MCF 10A (cell line): ENCODE measurements around the gene SOX6. TPM values are rescaled to one million over a fixed set of nuclear protein-coding genes. Genes with fewer than 3 reads are reported as not detected.

ENCODE experiments used
- BruUV-seq: library from RNA; stranded (reverse); fragments of 400-500 nt; replicated peaks from 2 replicates; lab custom pipeline; 2021; lab: Mats Ljungman, UMichigan
- CTCF ChIA-PET: fragments of 300-600 bp; sonication (Branson Sonifier 250); formaldehyde crosslinking; extraction: SDS; loops from one replicate; lab custom pipeline; 2021; ENCODE audit warnings: antibody characterized with exemption, inconsistent platforms; lab: Yijun Ruan, JAX
- POLR2A ChIA-PET: fragments of 300-600, 350-650 bp; sonication (Branson Sonifier 250); formaldehyde crosslinking; extraction: SDS; loops from one replicate; lab custom pipeline; 2020; ENCODE audit warnings: antibody characterized with exemption, inconsistent platforms; lab: Yijun Ruan, JAX
- DNase-seq: peaks from one replicate; pipeline ENCODE4 v3.0.0-alpha.2; 2018; ENCODE audit not compliant: unreplicated experiment
- H3K27ac Mint-ChIP-seq: one replicate; pipeline ENCODE4 v1.8.0; 2022; ENCODE audit warnings: mild to moderate bottlenecking, low read depth, mixed read lengths; ENCODE audit not compliant: unreplicated experiment
- H3K27me3 Mint-ChIP-seq: one replicate; pipeline ENCODE4 v1.8.0; 2022; ENCODE audit warnings: mixed read lengths; ENCODE audit not compliant: insufficient read depth, unreplicated experiment
- H3K36me3 Mint-ChIP-seq: one replicate; pipeline ENCODE4 v1.8.0; 2022; ENCODE audit warnings: mild to moderate bottlenecking, moderate library complexity, mixed read lengths; ENCODE audit not compliant: insufficient read depth, unreplicated experiment
- H3K4me1 Mint-ChIP-seq: one replicate; pipeline ENCODE4 v1.8.0; 2022; ENCODE audit warnings: mixed read lengths; ENCODE audit not compliant: insufficient read depth, unreplicated experiment
- H3K4me3 Mint-ChIP-seq: one replicate; pipeline ENCODE4 v1.8.0; 2022; ENCODE audit warnings: mild to moderate bottlenecking, moderate library complexity, mixed read lengths; ENCODE audit not compliant: unreplicated experiment
- H3K9me3 Mint-ChIP-seq: one replicate; pipeline ENCODE4 v1.8.0; 2022; ENCODE audit warnings: mixed read lengths; ENCODE audit not compliant: unreplicated experiment
- intact Hi-C: fragments of 100-400 bp; cut with micrococcal nuclease; formaldehyde crosslinking; loops from 2 replicates; pipeline ENCODE4 v1.14.1; 2022
- total RNA-seq: library from RNA; stranded (reverse); gene quantifications from 2 replicates; pipeline ENCODE4 v1.2.3, GENCODE V29; 2022
- TF ChIP-seq, protein P1 (sequence below): fragments of 200-600 bp; IDR thresholded peaks from one replicate; pipeline ENCODE4 v1.8.0; 2022; ENCODE audit warnings: antibody characterized with exemption, mild to moderate bottlenecking; ENCODE audit not compliant: unreplicated experiment

The SOX6 gene
- total RNA-seq, 1 experiment from 2014 or later, result 6.4 TPM

GRCh38 chr11:16337421-16338213 is 18.7 kb downstream of the SOX6 start:
- BruUV-seq, result no TSS peak
- TF ChIP-seq, protein P1, sequence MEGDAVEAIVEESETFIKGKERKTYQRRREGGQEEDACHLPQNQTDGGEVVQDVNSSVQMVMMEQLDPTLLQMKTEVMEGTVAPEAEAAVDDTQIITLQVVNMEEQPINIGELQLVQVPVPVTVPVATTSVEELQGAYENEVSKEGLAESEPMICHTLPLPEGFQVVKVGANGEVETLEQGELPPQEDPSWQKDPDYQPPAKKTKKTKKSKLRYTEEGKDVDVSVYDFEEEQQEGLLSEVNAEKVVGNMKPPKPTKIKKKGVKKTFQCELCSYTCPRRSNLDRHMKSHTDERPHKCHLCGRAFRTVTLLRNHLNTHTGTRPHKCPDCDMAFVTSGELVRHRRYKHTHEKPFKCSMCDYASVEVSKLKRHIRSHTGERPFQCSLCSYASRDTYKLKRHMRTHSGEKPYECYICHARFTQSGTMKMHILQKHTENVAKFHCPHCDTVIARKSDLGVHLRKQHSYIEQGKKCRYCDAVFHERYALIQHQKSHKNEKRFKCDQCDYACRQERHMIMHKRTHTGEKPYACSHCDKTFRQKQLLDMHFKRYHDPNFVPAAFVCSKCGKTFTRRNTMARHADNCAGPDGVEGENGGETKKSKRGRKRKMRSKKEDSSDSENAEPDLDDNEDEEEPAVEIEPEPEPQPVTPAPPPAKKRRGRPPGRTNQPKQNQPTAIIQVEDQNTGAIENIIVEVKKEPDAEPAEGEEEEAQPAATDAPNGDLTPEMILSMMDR, result no peak
- CTCF ChIA-PET, result no interaction called here
- Mint-ChIP-seq H3K9me3 (no peaks in the 10 kb centered on the region), H3K36me3 (no peaks in the 10 kb centered on the region), H3K4me3 (no peak overlapping the region), H3K27me3 (no peaks in the 10 kb centered on the region), H3K27ac (no peak overlapping the region), H3K4me1 (no peaks in the 10 kb centered on the region)
- POLR2A ChIA-PET, result interaction anchor here (0.8 kb wide), 1 partner anchor 19 kb away, joined by 3 read pairs; no protein-coding TSS in a partner anchor
- intact Hi-C loops, result no loop called here
- no peak for DNase-seq

GRCh38 chr11:16336721-16337120 is 19.6 kb downstream of the SOX6 start:
- no peak overlapping the region for H3K27ac Mint-ChIP-seq
- H3K36me3 Mint-ChIP-seq, result no peaks in the 10 kb centered on the region
- ChIA-PET POLR2A (interaction anchor here (0.7 kb wide), 1 partner anchor 185 kb away, joined by 4 read pairs; no protein-coding TSS in a partner anchor), CTCF (no interaction called here)
- BruUV-seq, result no TSS peak
- intact Hi-C loops, result no loop called here
- DNase-seq, result no peak
- TF ChIP-seq, protein P1, result no peak
- no peaks in the 10 kb centered on the region for H3K9me3 Mint-ChIP-seq
- H3K4me1 Mint-ChIP-seq, result no peaks in the 10 kb centered on the region
- H3K4me3 Mint-ChIP-seq, result no peak overlapping the region
- no peaks in the 10 kb centered on the region for H3K27me3 Mint-ChIP-seq

GRCh38 chr11:16336204-16336603 is 20.1 kb downstream of the SOX6 start:
- Mint-ChIP-seq H3K4me3 (no peak overlapping the region), H3K27ac (no peak overlapping the region), H3K27me3 (no peaks in the 10 kb centered on the region), H3K36me3 (no peaks in the 10 kb centered on the region), H3K9me3 (no peaks in the 10 kb centered on the region), H3K4me1 (no peaks in the 10 kb centered on the region)
- BruUV-seq, result no TSS peak
- no peak for DNase-seq
- TF ChIP-seq, protein P1, result no peak
- ChIA-PET CTCF (no interaction called here), POLR2A (no interaction called here)
- intact Hi-C loops, result no loop called here

- ChIA-PET POLR2A (no interaction called here), CTCF (no interaction called here)
- BruUV-seq, result no TSS peak
- no peaks in the 10 kb centered on the region for H3K9me3 Mint-ChIP-seq
- no peaks in the 10 kb centered on the region for H3K36me3 Mint-ChIP-seq
- intact Hi-C loops, result no loop called here
- no peak overlapping the region for H3K27ac Mint-ChIP-seq
- no peaks in the 10 kb centered on the region for H3K4me1 Mint-ChIP-seq
- H3K4me3 Mint-ChIP-seq, result no peak overlapping the region
- no peaks in the 10 kb centered on the region for H3K27me3 Mint-ChIP-seq
- TF ChIP-seq, protein P1, result no peak
- DNase-seq, result no peak
These were observed 20.9 kb downstream of the SOX6 start for GRCh38 chr11:16335236-16335962.
